ENCODE measurements around the gene MGAT4C.

DNA sequence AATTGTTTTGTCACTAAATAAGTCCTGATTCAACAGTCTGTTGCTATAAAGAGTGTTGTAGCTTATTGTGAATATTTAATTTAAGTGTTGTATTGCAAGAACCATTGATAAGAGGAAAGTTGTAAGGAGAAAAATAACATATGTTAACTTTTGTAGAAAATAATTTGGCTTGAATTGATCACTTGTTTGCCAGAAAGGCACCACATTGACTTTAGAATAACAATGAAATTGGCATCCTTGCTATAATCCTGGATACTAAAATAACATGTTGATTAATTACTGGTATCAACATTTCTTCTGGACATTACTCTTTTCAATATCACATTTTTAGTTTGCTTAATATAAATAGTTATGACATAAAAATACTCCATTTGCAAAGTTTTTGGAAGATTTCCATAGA is 159.0 kb downstream of the MGAT4C start:
- TF ChIP-seq, protein P1, sequence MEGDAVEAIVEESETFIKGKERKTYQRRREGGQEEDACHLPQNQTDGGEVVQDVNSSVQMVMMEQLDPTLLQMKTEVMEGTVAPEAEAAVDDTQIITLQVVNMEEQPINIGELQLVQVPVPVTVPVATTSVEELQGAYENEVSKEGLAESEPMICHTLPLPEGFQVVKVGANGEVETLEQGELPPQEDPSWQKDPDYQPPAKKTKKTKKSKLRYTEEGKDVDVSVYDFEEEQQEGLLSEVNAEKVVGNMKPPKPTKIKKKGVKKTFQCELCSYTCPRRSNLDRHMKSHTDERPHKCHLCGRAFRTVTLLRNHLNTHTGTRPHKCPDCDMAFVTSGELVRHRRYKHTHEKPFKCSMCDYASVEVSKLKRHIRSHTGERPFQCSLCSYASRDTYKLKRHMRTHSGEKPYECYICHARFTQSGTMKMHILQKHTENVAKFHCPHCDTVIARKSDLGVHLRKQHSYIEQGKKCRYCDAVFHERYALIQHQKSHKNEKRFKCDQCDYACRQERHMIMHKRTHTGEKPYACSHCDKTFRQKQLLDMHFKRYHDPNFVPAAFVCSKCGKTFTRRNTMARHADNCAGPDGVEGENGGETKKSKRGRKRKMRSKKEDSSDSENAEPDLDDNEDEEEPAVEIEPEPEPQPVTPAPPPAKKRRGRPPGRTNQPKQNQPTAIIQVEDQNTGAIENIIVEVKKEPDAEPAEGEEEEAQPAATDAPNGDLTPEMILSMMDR (IDR thresholded peaks at IDR 0.05; ENCODE audit: insufficient read depth, low read depth, low read length), result no peak
- no peak for TF ChIP-seq EZH2 (IDR thresholded peaks at IDR 0.05; ENCODE audit: insufficient read depth, low read length)

Data from astrocyte (in vitro differentiated cells and primary cell).